Neural progenitor cell (in vitro differentiated cells): ENCODE measurements around the gene MMP14. TPM values are rescaled to one million over a fixed set of nuclear protein-coding genes. Genes with fewer than 3 reads are reported as not detected.
A peak's percentile ranks its signal among the peaks of the same experiment; 100 is the strongest.

Source experiments
- DNase-seq: peaks from one replicate; pipeline ENCODE4 v3.0.0-alpha.2; 2016; ENCODE audit warnings: low spot score
- H2AFZ ChIP-seq: fragments of 200-600 bp; sonication (generic); replicated peaks from 2 replicates; pipeline ENCODE4 v1.6.1; 2016; ENCODE audit warnings: antibody characterized with exemption
- H3F3A ChIP-seq: fragments of 200-600 bp; sonication (generic); 2 replicates; pipeline ENCODE4 v1.6.1; 2016; ENCODE audit warnings: antibody characterized with exemption, low read depth
- H3K27ac ChIP-seq: fragments of 200-600 bp; sonication (generic); 2 replicates; pipeline ENCODE4 v1.5.1; 2016; ENCODE audit warnings: mild to moderate bottlenecking
- H3K27me3 ChIP-seq: fragments of 200-600 bp; sonication (generic); 2 replicates; pipeline ENCODE4 v1.6.1; 2016; ENCODE audit warnings: mild to moderate bottlenecking, moderate library complexity
- H3K36me3 ChIP-seq: fragments of 200-600 bp; sonication (generic); 2 replicates; pipeline ENCODE4 v1.5.1; 2016
- H3K4me1 ChIP-seq: fragments of 200-600 bp; sonication (generic); 2 replicates; pipeline ENCODE4 v1.6.1; 2016; ENCODE audit warnings: mixed run types
- H3K4me2 ChIP-seq: fragments of 200-600 bp; sonication (generic); 2 replicates; pipeline ENCODE4 v1.6.1; 2016
- H3K4me3 ChIP-seq: fragments of 200-600 bp; sonication (generic); 2 replicates; pipeline ENCODE4 v1.5.1; 2016
- H3K79me2 ChIP-seq: fragments of 200-600 bp; sonication (generic); 2 replicates; pipeline ENCODE4 v1.6.1; 2016; ENCODE audit warnings: low read depth
- H3K9ac ChIP-seq: fragments of 200-600 bp; sonication (generic); 2 replicates; pipeline ENCODE4 v1.6.1; 2016
- H3K9me3 ChIP-seq: fragments of 200-600 bp; sonication (generic); 2 replicates; pipeline ENCODE4 v1.5.1; 2016; ENCODE audit warnings: low read depth
- H4K20me1 ChIP-seq: fragments of 200-600 bp; sonication (generic); 2 replicates; pipeline ENCODE4 v1.6.1; 2016; ENCODE audit warnings: low read depth
- H3K27ac Mint-ChIP-seq: 3 replicates; pipeline ENCODE4 v1.8.0; 2021; ENCODE audit warnings: mixed read lengths
- H3K27me3 Mint-ChIP-seq: 2 replicates; pipeline ENCODE4 v1.8.0; 2022; ENCODE audit warnings: low read depth, mild to moderate bottlenecking, inconsistent platforms, moderate library complexity, mixed read lengths; ENCODE audit not compliant: insufficient read depth
- H3K36me3 Mint-ChIP-seq: 3 replicates; pipeline ENCODE4 v1.8.0; 2021; ENCODE audit warnings: mixed read lengths
- H3K4me1 Mint-ChIP-seq: 3 replicates; pipeline ENCODE4 v1.8.0; 2021; ENCODE audit warnings: mixed read lengths
- H3K4me3 Mint-ChIP-seq: 3 replicates; pipeline ENCODE4 v1.8.0; 2021; ENCODE audit warnings: mild to moderate bottlenecking, moderate library complexity, mixed read lengths
- H3K9me3 Mint-ChIP-seq: 3 replicates; pipeline ENCODE4 v1.8.0; 2020; ENCODE audit warnings: mixed read lengths
- CTCF ChIP-seq: fragments of 200-600 bp; sonication (generic); IDR thresholded peaks from 2 replicates; pipeline ENCODE4 v1.5.1; 2017; ENCODE audit warnings: antibody characterized with exemption, mild to moderate bottlenecking
- EZH2 ChIP-seq: fragments of 200-600 bp; sonication (generic); IDR thresholded peaks from 2 replicates; pipeline ENCODE4 v1.6.1; 2017; ENCODE audit warnings: antibody characterized with exemption, mild to moderate bottlenecking, moderate library complexity
- EZH2phosphoT487 ChIP-seq: fragments of 200-600 bp; sonication (generic); IDR thresholded peaks from 2 replicates; pipeline ENCODE4 v1.6.1; 2017; ENCODE audit warnings: antibody characterized with exemption
- total RNA-seq: library from RNA; depleted of rRNA; stranded (reverse); fragments of >200 nt; gene quantifications from 2 replicates; pipeline ENCODE4 v1.2.3, GENCODE V29; 2015; ENCODE audit warnings: low replicate concordance

MMP14 gene
- total RNA-seq, 1 donor from 2014 or later: 15.1 TPM

DNA sequence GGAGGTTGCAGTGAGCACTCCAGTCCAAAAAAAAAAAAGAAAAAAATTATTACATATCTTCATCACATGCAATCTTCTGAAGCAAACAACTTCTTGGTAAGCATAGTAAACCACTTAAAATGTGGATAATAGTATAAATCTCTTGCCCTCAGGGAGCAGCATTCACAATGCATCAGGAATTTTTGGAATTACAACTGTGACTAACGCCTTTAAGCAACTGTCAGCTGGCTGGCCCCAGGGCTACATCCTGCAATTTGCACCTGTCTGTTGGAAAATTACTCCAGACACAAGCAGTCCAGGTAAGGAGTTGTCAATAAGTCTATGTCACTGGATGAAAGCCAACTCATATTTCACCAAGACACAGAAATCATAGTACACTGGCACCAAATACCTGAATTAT lies 15.7 kb upstream of the MMP14 start:
- Histone ChIP-seq H4K20me1 (no peaks in the 10 kb centered on the region), H3K9ac (no peak overlapping the region), H3K27ac (no peak overlapping the region), H3K4me2 (no peak overlapping the region), H3K27me3 (peaks cover 52% of the 10 kb centered on the region), H3K9me3 (no peaks in the 10 kb centered on the region), H3F3A (peaks cover 52% of the 10 kb centered on the region), H3K4me1 (peaks cover 7% of the 10 kb centered on the region), H3K36me3 (no peaks in the 10 kb centered on the region), H2AFZ (no peak overlapping the region), H3K79me2 (no peaks in the 10 kb centered on the region), H3K4me3 (no peak overlapping the region)
- no peak for TF ChIP-seq CTCF
- no peak for TF ChIP-seq EZH2
- no peak for TF ChIP-seq EZH2phosphoT487
- H3K4me3 Mint-ChIP-seq: no peak overlapping the region
- peaks cover 16% of the 10 kb centered on the region for H3K27me3 Mint-ChIP-seq
- H3K27ac Mint-ChIP-seq: no peak overlapping the region
- H3K9me3 Mint-ChIP-seq: no peaks in the 10 kb centered on the region
- DNase-seq: no peak
- H3K36me3 Mint-ChIP-seq: no peaks in the 10 kb centered on the region
- peaks cover 50% of the 10 kb centered on the region for H3K4me1 Mint-ChIP-seq

DNA sequence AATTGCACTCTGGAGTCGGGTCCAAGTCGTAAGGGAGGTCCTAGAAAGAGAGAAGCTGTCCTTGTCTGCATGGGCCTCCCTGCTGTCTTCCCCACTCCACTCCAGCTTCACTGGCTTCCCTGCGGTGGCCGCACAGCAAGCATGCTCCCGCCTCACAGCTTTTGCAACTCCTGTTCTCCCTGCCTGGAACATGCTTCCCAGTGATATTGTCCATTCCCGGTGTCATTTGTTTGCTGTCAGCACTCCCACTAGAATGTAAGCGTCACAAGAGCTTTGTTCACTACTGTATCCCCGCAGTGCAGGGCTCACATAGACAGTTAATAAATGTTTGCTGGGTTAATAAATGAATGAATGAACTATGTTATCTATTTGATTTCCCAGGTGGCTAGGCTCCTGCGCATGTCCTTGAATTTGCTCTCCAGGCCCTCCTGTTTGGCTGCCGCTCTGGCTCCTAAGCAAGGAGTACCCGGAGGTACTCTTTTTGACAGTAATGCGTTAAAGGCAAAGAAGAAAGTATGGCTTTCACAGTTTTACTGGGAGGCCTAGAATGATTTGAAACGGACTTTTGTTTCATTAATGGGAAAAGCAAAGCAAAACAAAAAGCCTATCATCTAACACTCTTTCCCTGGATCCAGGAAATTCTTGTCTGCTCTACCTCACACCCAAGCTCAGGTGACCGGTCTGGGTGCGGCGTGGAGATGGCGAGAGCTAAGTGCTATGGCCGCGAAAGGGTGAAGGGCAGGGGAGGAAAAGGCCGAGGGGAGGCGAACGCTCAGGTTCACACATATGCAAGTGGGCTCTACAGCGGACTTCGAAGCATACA lies 15.0 kb upstream of the MMP14 start:
- Histone ChIP-seq H4K20me1 (no peaks in the 10 kb centered on the region), H3K27me3 (peaks cover 52% of the 10 kb centered on the region), H3K4me1 (peaks cover 6% of the 10 kb centered on the region), H3K4me3 (peak overlapping the region; percentile 57), H3K27ac (no peak overlapping the region), H2AFZ (no peak overlapping the region), H3K9ac (no peak overlapping the region), H3K36me3 (no peaks in the 10 kb centered on the region), H3K79me2 (no peaks in the 10 kb centered on the region), H3K4me2 (peak overlapping the region; percentile 86), H3K9me3 (no peaks in the 10 kb centered on the region), H3F3A (peaks cover 51% of the 10 kb centered on the region)
- TF ChIP-seq EZH2phosphoT487 (peak; percentile 6), CTCF (no peak), EZH2 (peak; percentile 56)
- peaks cover 13% of the 10 kb centered on the region for H3K27me3 Mint-ChIP-seq
- peaks cover 48% of the 10 kb centered on the region for H3K4me1 Mint-ChIP-seq
- no peak overlapping the region for H3K27ac Mint-ChIP-seq
- H3K36me3 Mint-ChIP-seq: no peaks in the 10 kb centered on the region
- peak overlapping the region; percentile 11 for H3K4me3 Mint-ChIP-seq
- no peak for DNase-seq
- no peaks in the 10 kb centered on the region for H3K9me3 Mint-ChIP-seq

DNA sequence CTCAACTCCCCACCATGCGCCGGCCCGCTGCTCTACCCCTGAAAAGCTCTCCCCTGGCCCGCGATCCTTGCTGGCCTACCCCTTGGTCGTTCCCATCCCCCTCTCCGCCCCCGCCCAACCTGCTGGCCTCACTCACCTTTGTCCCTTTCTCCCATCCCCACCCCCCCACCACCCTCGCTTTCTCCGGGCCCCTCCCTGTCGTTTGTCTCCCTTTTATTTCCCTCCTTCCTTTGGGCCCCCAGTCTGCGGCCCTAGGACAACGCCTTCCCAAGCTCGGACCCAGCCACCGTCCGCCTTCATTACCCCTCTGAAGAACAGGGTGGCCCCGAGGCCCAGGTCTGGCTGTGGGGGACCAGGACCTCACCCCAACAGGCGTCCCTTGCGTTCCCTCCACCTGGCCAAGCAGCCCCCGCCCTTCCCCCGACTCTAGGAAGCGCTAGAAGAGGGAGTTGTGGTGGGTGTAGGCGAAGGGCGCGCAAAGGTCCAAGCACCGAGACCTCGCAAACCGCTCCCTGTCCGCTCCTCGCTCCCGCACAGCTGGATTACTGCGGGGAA lies 14.3 kb upstream of the MMP14 start:
- peaks cover 52% of the 10 kb centered on the region for H3K27me3 ChIP-seq
- Mint-ChIP-seq H3K27ac (no peak overlapping the region), H3K4me3 (no peak overlapping the region), H3K27me3 (peaks cover 13% of the 10 kb centered on the region), H3K9me3 (no peaks in the 10 kb centered on the region), H3K36me3 (no peaks in the 10 kb centered on the region), H3K4me1 (peaks cover 48% of the 10 kb centered on the region)
- DNase-seq: peak; percentile 47
- no peaks in the 10 kb centered on the region for H3K36me3 ChIP-seq
- H3K4me3 ChIP-seq: peak overlapping the region; percentile 57
- H3K4me2 ChIP-seq: peak overlapping the region; percentile 86
- H3K9me3 ChIP-seq: no peaks in the 10 kb centered on the region
- H3K4me1 ChIP-seq: peaks cover 6% of the 10 kb centered on the region
- TF ChIP-seq EZH2phosphoT487 (peak; percentile 39), CTCF (no peak)
- no peaks in the 10 kb centered on the region for H3K79me2 ChIP-seq
- peaks cover 51% of the 10 kb centered on the region for H3F3A ChIP-seq
- H4K20me1 ChIP-seq: no peaks in the 10 kb centered on the region
- no peak overlapping the region for H3K9ac ChIP-seq
- peak overlapping the region; percentile 86 for H2AFZ ChIP-seq
- H3K27ac ChIP-seq: no peak overlapping the region
